ENCODE data around the gene PSMB1. TPM values are rescaled to one million over a fixed set of nuclear protein-coding genes. Genes with fewer than 3 reads are reported as not detected.

Gene PSMB1
- total and polyA plus RNA-seq, 9 of the 15 experiments (the other 6 are each of a cell fraction or from before 2014, with no cell fraction given) = 447 to 2,953 (median 884) TPM

DNA sequence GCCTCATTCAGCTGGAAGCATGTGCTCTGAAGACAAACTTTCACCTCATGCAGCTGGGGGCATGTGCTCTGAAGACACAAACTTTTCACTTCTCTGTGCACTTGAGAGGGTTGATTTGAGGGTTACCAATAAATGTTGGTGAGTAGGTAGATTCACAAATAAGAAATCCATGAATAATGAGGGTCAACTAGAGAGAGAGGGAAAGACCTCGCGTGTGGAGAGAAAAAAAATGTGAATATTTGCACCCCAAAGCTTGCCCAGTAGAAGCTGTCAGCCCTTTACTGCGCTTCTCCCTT, 43.4 kb downstream of the PSMB1 start:
- H4K20me1 ChIP-seq (replicated peaks; ENCODE audit: control insufficient read depth, insufficient read depth, low read length) = no peaks in the 10 kb centered on the region
- WGBS (ENCODE audit: insufficient coverage, low coverage, missing lambda C conversion rate) = 2% methylated on average over 3 of the region's 3 CpGs
- FAIRE-seq = no peak
- in situ Hi-C loops (cut with MboI) = loop anchor here (10.0 kb wide), 2 partner anchors 675 to 1615 kb away; no protein-coding TSS in a partner anchor
- no peak overlapping the region for H3K4me2 ChIP-seq (ENCODE audit: insufficient read depth, low read length)
- no TSS peak for BruUV-seq (replicated peaks)
- ChIA-PET POLR2A (no interaction called here), CTCF (ENCODE audit: low intra/inter-chr PET ratio) (no interaction called here)
- no peak for DNase-seq (ENCODE audit: extremely low read depth in 1 of 4, low spot score in 3 of 4)
- no peak for TF ChIP-seq CEBPB (tag; IDR thresholded peaks at IDR 0.05)
- TF ChIP-seq ZNF717 (CRISPR knock-in tag; IDR thresholded peaks at IDR 0.05) = no peak
- TF ChIP-seq ARID1B (IDR thresholded peaks at IDR 0.05) = no peak
- TF ChIP-seq, protein P1, sequence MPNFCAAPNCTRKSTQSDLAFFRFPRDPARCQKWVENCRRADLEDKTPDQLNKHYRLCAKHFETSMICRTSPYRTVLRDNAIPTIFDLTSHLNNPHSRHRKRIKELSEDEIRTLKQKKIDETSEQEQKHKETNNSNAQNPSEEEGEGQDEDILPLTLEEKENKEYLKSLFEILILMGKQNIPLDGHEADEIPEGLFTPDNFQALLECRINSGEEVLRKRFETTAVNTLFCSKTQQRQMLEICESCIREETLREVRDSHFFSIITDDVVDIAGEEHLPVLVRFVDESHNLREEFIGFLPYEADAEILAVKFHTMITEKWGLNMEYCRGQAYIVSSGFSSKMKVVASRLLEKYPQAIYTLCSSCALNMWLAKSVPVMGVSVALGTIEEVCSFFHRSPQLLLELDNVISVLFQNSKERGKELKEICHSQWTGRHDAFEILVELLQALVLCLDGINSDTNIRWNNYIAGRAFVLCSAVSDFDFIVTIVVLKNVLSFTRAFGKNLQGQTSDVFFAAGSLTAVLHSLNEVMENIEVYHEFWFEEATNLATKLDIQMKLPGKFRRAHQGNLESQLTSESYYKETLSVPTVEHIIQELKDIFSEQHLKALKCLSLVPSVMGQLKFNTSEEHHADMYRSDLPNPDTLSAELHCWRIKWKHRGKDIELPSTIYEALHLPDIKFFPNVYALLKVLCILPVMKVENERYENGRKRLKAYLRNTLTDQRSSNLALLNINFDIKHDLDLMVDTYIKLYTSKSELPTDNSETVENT (CRISPR knock-in tag; IDR thresholded peaks at IDR 0.05) = no peak
- TF ChIP-seq ETV6 (IDR thresholded peaks at IDR 0.05; ENCODE audit: borderline replicate concordance in 1 of 2, low read depth in 2 of 2, low read length in 1 of 2) = no peak
- TF ChIP-seq ETV6 (CRISPR knock-in tag; IDR thresholded peaks at IDR 0.05; ENCODE audit: borderline replicate concordance) = no peak
- no peak for TF ChIP-seq ESRRA (IDR thresholded peaks at IDR 0.05; ENCODE audit: borderline replicate concordance, low read depth)
- no peak for TF ChIP-seq EGR1 (conservative IDR thresholded peaks at IDR 0.05)
- no peak for TF ChIP-seq ZNF561 (CRISPR knock-in tag; conservative IDR thresholded peaks at IDR 0.05)
- TF ChIP-seq KLF13 (tag; IDR thresholded peaks at IDR 0.05; ENCODE audit: borderline replicate concordance, low read depth) = no peak
- TF ChIP-seq ZKSCAN8 (CRISPR knock-in tag; IDR thresholded peaks at IDR 0.05) = no peak
- no peak overlapping the region for H3K4me3 ChIP-seq
- no peaks in the 10 kb centered on the region for H3K79me2 ChIP-seq (ENCODE audit: control insufficient read depth, insufficient read depth, low read length)
- H3K9me1 ChIP-seq (ENCODE audit: control insufficient read depth, insufficient read depth, low read length) = no peaks in the 10 kb centered on the region
- H3K27me3 ChIP-seq (ENCODE audit: control insufficient read depth in 2 of 2, insufficient read depth in 2 of 2, low read length in 2 of 2) = peaks cover 14 to 15% of the 10 kb centered on the region in 2 experiments; a peak in 4 of 5 replicates
- intact Hi-C loops (cut with micrococcal nuclease) = loop anchor here (10.0 kb wide), 2 partner anchors 215 to 285 kb away; partner anchors contain the start of gene DLL1
- H3K9me3 ChIP-seq (replicated peaks; ENCODE audit: control insufficient read depth, insufficient read depth, low read depth, low read length) = no peaks in the 10 kb centered on the region
- H3K4me1 ChIP-seq (replicated peaks in 1 of 2; ENCODE audit: control insufficient read depth in 2 of 2, insufficient read depth in 2 of 2, low read length in 2 of 2) = peaks cover 0 to 4% of the 10 kb centered on the region in 2 experiments; a peak in 2 of 5 replicates
- no peak overlapping the region for H3K27ac ChIP-seq (ENCODE audit: extremely low read depth, low read depth, low read length)
- no peaks in the 10 kb centered on the region for H3K36me3 ChIP-seq (ENCODE audit: control insufficient read depth, insufficient read depth, low read length)
- no peak overlapping the region for H2AFZ ChIP-seq (ENCODE audit: low read depth, low read length)
- ATAC-seq = no peak
- H3K9ac ChIP-seq (ENCODE audit: insufficient read depth in 1 of 2, low read depth in 2 of 2, low read length in 2 of 2) = no peak overlapping the region

Data from K562 (cell line).